Measurements from ENCODE around the gene PHLDB1. TPM values are rescaled to one million over a fixed set of nuclear protein-coding genes. Genes with fewer than 3 reads are reported as not detected.

PHLDB1 gene
- total and polyA plus RNA-seq, 2 of the 8 experiments (the other 6 are each of a cell fraction or from before 2014, with no cell fraction given), result 53.9 to 74.8 TPM

- no peak for TF ChIP-seq CHD7 (IDR thresholded peaks at IDR 0.05; ENCODE audit: insufficient replicate concordance, low read length)
- no peak for TF ChIP-seq SIN3A (conservative IDR thresholded peaks at IDR 0.05 in 1 of 2, IDR thresholded peaks at IDR 0.05 in 1 of 2; ENCODE audit: low read depth in 1 of 2, low read length in 2 of 2)
- TF ChIP-seq CHD2 (IDR thresholded peaks at IDR 0.05; ENCODE audit: low read length), result no peak
- TF ChIP-seq CTBP2 (IDR thresholded peaks at IDR 0.05; ENCODE audit: borderline replicate concordance, insufficient read depth, insufficient read length, low read length), result no peak
- no peak for TF ChIP-seq EZH2 (IDR thresholded peaks at IDR 0.05; ENCODE audit: low read depth, low read length, severe bottlenecking)
- TF ChIP-seq CBX8 (IDR thresholded peaks at IDR 0.05; ENCODE audit: borderline replicate concordance, low read depth, low read length), result no peak
- no peak for TF ChIP-seq PHF8 (conservative IDR thresholded peaks at IDR 0.05; ENCODE audit: low read depth, low read length)
- no peak for TF ChIP-seq MAFK (IDR thresholded peaks at IDR 0.05; ENCODE audit: low read depth, low read length)
- no peak for TF ChIP-seq GTF2F1 (IDR thresholded peaks at IDR 0.05; ENCODE audit: borderline replicate concordance, low read depth, low read length)
Observed at GRCh38 chr11:118653684-118654390, 46.4 kb downstream of the PHLDB1 start (continued).

Data from H1 (cell line).